Body of pancreas (tissue), 4 donors: ENCODE measurements around the gene CAMTA1.

Experiments used
- CTCF ChIP-seq, 7 experiments: fragments of 450-650 bp in 4 of 7; fragments of 200-600 bp in 3 of 7; sonication (generic) in 3 of 7; IDR thresholded peaks; one replicate each; pipeline ENCODE4 v1.5.1; 2016 to 2019; ENCODE audit warnings: antibody characterized with exemption in 7 of 7
- POLR2A ChIP-seq, 3 donors: fragments of 450-650 bp; IDR thresholded peaks; one replicate each; pipeline ENCODE4 v1.6.1; 2016; ENCODE audit warnings: antibody characterized with exemption in 3 of 3, mild to moderate bottlenecking in 2 of 3

- TF ChIP-seq CTCF (IDR thresholded peaks at IDR 0.05) (no peak), POLR2A (IDR thresholded peaks at IDR 0.05) (no peak)
Measured at GRCh38 chr1:7425771-7426170, 640.5 kb downstream of the CAMTA1 start.
